SK-N-MC (cell line): Measurements from ENCODE around the gene BIRC6.

Experiments
- EZH2 ChIP-seq: fragments of 200-600 bp; sonication (generic); IDR thresholded peaks from one replicate; pipeline ENCODE4 v1.6.1; 2017; ENCODE audit warnings: antibody characterized with exemption
- FOXP2 ChIP-seq: optimal IDR thresholded peaks from 2 replicates; pipeline ENCODE3; 2011; ENCODE audit warnings: mild to moderate bottlenecking, moderate library complexity; ENCODE audit not compliant: insufficient read depth; ENCODE audit errors: extremely low read length, control extremely low read depth
- POLR2AphosphoS5 ChIP-seq: IDR thresholded peaks from 2 replicates; pipeline ENCODE4 v1.6.1; 2012; ENCODE audit warnings: mild to moderate bottlenecking, low read depth, low read length, borderline replicate concordance

GRCh38 chr2:32614084-32614483, 257.3 kb downstream of the BIRC6 start:
- TF ChIP-seq EZH2 (no peak), POLR2AphosphoS5 (no peak), FOXP2 (no peak)
